Measurements from ENCODE around the gene GOLGA1.

GOLGA1 gene

GRCh38 chr9:124830593-124830992, 110.3 kb downstream of the GOLGA1 start:
- no peak for DNase-seq

- no peak for DNase-seq
These were observed 111.6 kb downstream of the GOLGA1 start for GRCh38 chr9:124829334-124829669.

GRCh38 chr9:124828489-124829333, 112.2 kb downstream of the GOLGA1 start:
- no peak for DNase-seq
